Adrenal gland (tissue), 5 donors: Measurements from ENCODE around the gene UBE3D.

Experiments used
- POLR2A ChIP-seq, 2 donors: fragments of 450-650 bp; IDR thresholded peaks; one replicate each; pipeline ENCODE4 v1.6.1; 2017; ENCODE audit warnings: antibody characterized with exemption in 2 of 2, mild to moderate bottlenecking in 2 of 2, moderate library complexity in 1 of 2
- TF ChIP-seq, protein P1 (sequence below), 6 experiments: fragments of 450-650 bp in 4 of 6; fragments of 200-600 bp in 2 of 6; sonication (generic) in 1 of 6; IDR thresholded peaks; 1 replicate in 5 of 6; 2 replicates in 1 of 6; pipeline versions ENCODE4 v1.5.1 to v1.8.0; 2016 to 2021; ENCODE audit warnings: antibody characterized with exemption in 6 of 6, mild to moderate bottlenecking in 2 of 6, moderate library complexity in 1 of 6
- donor health status: DM: no; HTN: no; CAD: no.

DNA sequence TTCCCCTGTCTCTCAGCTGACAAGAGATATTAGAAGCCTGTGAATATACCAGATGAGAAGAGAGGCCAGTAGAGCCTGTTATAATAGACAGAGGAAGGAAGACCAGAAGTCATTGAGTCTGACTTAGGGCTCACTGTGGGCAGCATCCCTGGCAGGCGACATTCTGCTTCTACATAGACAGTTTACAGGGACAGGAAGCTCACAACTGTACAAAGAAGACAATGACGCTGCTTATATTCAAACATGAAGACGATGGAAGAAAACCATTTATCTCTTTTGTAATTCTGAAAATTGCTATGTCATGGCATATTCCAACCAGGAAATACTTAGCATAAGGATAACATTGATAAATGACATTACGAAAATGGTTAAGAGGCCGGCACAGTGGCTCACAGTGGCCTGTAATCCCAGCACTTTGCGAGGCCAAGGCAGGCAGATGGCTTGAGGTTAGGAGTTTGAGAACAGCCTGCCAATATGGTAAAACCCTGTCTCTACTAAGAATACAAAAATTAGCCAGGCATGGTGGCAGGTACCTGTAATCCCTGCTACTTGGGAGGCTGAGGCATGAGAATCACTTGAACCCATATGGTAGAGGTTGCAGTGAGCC, 170.9 kb downstream of the UBE3D start:
- TF ChIP-seq, protein P1, sequence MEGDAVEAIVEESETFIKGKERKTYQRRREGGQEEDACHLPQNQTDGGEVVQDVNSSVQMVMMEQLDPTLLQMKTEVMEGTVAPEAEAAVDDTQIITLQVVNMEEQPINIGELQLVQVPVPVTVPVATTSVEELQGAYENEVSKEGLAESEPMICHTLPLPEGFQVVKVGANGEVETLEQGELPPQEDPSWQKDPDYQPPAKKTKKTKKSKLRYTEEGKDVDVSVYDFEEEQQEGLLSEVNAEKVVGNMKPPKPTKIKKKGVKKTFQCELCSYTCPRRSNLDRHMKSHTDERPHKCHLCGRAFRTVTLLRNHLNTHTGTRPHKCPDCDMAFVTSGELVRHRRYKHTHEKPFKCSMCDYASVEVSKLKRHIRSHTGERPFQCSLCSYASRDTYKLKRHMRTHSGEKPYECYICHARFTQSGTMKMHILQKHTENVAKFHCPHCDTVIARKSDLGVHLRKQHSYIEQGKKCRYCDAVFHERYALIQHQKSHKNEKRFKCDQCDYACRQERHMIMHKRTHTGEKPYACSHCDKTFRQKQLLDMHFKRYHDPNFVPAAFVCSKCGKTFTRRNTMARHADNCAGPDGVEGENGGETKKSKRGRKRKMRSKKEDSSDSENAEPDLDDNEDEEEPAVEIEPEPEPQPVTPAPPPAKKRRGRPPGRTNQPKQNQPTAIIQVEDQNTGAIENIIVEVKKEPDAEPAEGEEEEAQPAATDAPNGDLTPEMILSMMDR (IDR thresholded peaks at IDR 0.05), result no peak
- TF ChIP-seq POLR2A (IDR thresholded peaks at IDR 0.05), result no peak
